Lower lobe of right lung (tissue), 2 donors: ENCODE measurements around the gene CDC7. TPM values are rescaled to one million over a fixed set of nuclear protein-coding genes. Genes with fewer than 3 reads are reported as not detected.

Experiments used
- ATAC-seq, 2 donors: fragments of 200-7000 bp; cut with Tn5 transposase; one replicate each; pipeline ENCODE4 v1.9.1; 2020 to 2022; ENCODE audit warnings: mild to moderate bottlenecking in 2 of 2, moderate library complexity in 2 of 2
- DNase-seq: peaks from one replicate; pipeline ENCODE4 v3.0.0-alpha.2; 2020
- H3K27ac ChIP-seq: fragments of 200-600 bp; one replicate; pipeline ENCODE4 v1.8.0; 2022
- H3K27me3 ChIP-seq: fragments of 200-600 bp; one replicate; pipeline ENCODE4 v1.8.0; 2022; ENCODE audit warnings: low read depth
- H3K36me3 ChIP-seq: fragments of 200-600 bp; one replicate; pipeline ENCODE4 v1.8.0; 2022; ENCODE audit warnings: mild to moderate bottlenecking
- H3K4me1 ChIP-seq: fragments of 200-600 bp; one replicate; pipeline ENCODE4 v1.8.0; 2022
- H3K4me3 ChIP-seq: fragments of 200-600 bp; one replicate; pipeline ENCODE4 v1.8.0; 2022; ENCODE audit warnings: mild to moderate bottlenecking
- H3K9me3 ChIP-seq: fragments of 200-600 bp; one replicate; pipeline ENCODE4 v1.8.0; 2022
- intact Hi-C: fragments of 100-400 bp; cut with DNase I; formaldehyde crosslinking; loops from one replicate; pipeline ENCODE4 v1.11.0; 2022
- total RNA-seq: library from RNA; stranded (reverse); fragmentation: NEBNext Ultra II Directional; extraction: Animal tissue kit (Norgen Biotek cat#: 25700); gene quantifications from one replicate; pipeline ENCODE4 v1.2.1, GENCODE V29; 2021
- TF ChIP-seq, protein P1 (sequence below): fragments of 200-600 bp; IDR thresholded peaks from one replicate; pipeline ENCODE4 v1.8.0; 2022; ENCODE audit warnings: antibody characterized with exemption, mild to moderate bottlenecking
- donor health status: DM: no; HTN: yes; CAD: no; lungs with severe emphysema.

CDC7 gene
- total RNA-seq, 1 donor from 2014 or later = 3.4 TPM

DNA sequence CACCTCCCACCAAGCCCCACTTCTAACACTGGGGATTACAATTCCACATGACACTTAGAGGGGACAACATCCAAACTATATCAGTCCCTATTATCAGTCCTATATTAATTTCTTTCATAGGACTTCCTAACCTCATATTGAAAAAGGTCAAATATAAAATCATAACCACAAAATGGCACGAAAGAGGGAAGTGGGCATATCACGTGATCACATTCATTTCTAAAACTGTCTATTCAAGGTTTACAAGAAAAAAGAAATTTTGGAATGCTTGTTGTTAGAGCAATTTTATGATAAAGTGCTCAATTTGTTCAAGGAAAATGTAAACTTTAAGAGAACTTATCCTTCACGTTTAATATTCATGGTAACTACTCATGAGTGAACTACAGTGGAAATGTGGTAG lies 13.2 kb upstream of the CDC7 start:
- intact Hi-C loops = no loop called here

DNA sequence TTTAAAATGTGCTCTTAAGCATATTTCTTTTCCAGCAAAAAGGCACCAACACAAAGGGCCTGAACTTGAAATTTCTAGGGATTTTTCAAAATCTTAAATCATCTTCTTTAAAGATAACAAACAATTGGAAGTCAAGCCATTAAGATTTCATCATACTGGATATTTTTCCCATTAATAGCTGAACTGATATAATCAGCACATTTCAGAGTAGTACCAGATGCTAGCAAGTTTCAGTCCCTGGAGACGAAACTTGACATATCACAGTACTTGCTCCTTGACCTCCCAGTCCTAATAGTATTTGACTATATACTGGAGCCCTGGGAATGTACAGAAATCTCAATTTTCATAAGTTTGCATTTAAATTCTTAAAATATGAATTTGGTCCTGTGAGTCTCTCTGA lies 10.2 kb upstream of the CDC7 start:
- H3K4me3 ChIP-seq = no peak overlapping the region
- TF ChIP-seq, protein P1, sequence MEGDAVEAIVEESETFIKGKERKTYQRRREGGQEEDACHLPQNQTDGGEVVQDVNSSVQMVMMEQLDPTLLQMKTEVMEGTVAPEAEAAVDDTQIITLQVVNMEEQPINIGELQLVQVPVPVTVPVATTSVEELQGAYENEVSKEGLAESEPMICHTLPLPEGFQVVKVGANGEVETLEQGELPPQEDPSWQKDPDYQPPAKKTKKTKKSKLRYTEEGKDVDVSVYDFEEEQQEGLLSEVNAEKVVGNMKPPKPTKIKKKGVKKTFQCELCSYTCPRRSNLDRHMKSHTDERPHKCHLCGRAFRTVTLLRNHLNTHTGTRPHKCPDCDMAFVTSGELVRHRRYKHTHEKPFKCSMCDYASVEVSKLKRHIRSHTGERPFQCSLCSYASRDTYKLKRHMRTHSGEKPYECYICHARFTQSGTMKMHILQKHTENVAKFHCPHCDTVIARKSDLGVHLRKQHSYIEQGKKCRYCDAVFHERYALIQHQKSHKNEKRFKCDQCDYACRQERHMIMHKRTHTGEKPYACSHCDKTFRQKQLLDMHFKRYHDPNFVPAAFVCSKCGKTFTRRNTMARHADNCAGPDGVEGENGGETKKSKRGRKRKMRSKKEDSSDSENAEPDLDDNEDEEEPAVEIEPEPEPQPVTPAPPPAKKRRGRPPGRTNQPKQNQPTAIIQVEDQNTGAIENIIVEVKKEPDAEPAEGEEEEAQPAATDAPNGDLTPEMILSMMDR = no peak
- H3K4me1 ChIP-seq = no peaks in the 10 kb centered on the region
- no peaks in the 10 kb centered on the region for H3K36me3 ChIP-seq
- intact Hi-C loops = no loop called here
- no peak for ATAC-seq
- no peaks in the 10 kb centered on the region for H3K9me3 ChIP-seq
- no peak for DNase-seq
- H3K27me3 ChIP-seq = no peaks in the 10 kb centered on the region
- no peak overlapping the region for H3K27ac ChIP-seq

More for the DNA sequence above, 13.2 kb upstream of the CDC7 start:
- Histone ChIP-seq H3K4me3 (no peak overlapping the region), H3K27ac (no peak overlapping the region), H3K36me3 (no peaks in the 10 kb centered on the region), H3K4me1 (no peaks in the 10 kb centered on the region), H3K9me3 (no peaks in the 10 kb centered on the region), H3K27me3 (no peaks in the 10 kb centered on the region)
- TF ChIP-seq, protein P1 = no peak
- ATAC-seq (no peak), DNase-seq (no peak)

DNA sequence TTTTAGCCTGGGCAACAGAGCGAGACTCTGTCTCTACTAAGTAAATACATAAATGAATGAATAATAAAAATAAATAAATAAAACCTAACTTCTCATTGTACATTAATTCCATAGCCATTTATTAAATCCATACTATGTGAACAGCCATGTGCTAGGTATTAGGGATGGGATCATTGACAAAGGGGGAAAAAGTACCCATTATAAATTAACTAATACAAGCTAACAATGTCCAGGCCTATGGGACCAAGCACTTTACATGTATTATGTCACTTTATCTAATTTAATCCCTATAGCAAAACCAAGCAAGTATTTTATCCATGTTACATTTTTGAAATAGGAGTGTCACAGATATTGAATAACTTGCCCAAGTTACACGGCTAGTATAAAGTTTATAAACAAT lies 2.6 kb upstream of the CDC7 start:
- no peaks in the 10 kb centered on the region for H3K27me3 ChIP-seq
- TF ChIP-seq, protein P1 = no peak
- no peak overlapping the region for H3K27ac ChIP-seq
- H3K4me3 ChIP-seq = no peak overlapping the region
- no peak for ATAC-seq
- intact Hi-C loops = no loop called here
- peaks cover 15% of the 10 kb centered on the region for H3K4me1 ChIP-seq
- H3K36me3 ChIP-seq = no peaks in the 10 kb centered on the region
- DNase-seq = no peak
- no peaks in the 10 kb centered on the region for H3K9me3 ChIP-seq

DNA sequence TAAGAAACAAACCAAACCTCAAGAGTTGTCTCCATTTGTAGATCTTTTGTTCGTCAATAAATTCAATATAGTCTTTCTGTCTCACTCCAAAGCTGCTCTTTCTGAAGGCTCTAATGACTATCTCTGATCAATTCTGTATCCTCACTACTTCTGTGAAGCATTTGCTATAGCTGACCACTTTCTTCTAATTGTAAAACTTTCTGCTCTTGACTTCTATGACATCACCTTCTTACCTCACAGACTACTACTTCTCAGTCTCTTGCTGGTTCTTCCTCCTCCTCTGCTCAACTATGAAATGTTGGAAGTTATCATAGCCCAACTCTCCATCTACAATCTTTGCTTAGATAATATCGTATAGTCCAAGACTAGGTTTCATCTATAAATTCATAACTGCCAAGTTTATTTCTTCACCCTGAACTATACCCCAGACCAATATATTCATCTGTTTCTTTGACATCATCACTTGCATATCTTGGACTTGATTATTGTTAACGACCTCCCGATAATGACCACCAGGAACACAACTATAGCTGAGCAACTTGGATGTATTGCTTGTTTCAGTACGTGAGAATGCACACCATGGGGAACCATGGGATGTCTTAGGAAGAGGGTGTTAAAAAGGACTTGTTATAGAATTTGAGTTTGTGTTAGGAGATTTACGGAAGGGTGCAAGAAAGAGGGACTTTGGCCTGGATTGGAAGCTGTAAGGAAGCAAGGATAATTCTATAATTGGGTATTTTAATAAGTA lies 2.0 kb upstream of the CDC7 start:
- intact Hi-C loops = no loop called here
- no peak overlapping the region for H3K27ac ChIP-seq
- H3K36me3 ChIP-seq = no peaks in the 10 kb centered on the region
- TF ChIP-seq, protein P1 = no peak
- H3K27me3 ChIP-seq = no peaks in the 10 kb centered on the region
- peaks cover 15% of the 10 kb centered on the region for H3K4me1 ChIP-seq
- DNase-seq (no peak), ATAC-seq (no peak)
- no peaks in the 10 kb centered on the region for H3K9me3 ChIP-seq
- H3K4me3 ChIP-seq = no peak overlapping the region

DNA sequence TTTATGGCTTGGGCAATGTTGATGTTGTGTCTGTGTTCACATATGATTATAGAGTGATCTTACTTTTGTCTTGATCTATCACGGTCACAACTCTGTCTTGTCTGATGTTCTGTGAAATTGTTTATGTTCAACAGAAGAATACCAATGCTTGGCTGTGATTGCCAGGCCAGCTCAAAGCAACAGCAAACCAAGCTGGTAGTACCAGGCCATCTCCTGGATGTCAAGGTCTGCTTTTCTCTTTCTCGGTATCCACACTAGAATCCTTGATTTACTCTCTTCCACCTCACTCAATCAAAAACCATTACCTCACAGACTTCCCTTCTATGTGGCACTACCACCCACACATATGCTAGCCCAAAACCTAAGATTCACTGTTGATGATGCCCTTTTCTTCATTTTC lies 1.3 kb upstream of the CDC7 start:
- DNase-seq (no peak), ATAC-seq (no peak)
- Histone ChIP-seq H3K9me3 (no peaks in the 10 kb centered on the region), H3K4me1 (peaks cover 15% of the 10 kb centered on the region), H3K4me3 (no peak overlapping the region), H3K27ac (no peak overlapping the region), H3K27me3 (no peaks in the 10 kb centered on the region), H3K36me3 (no peaks in the 10 kb centered on the region)
- TF ChIP-seq, protein P1 = no peak
- intact Hi-C loops = no loop called here
